SK-N-SH treated with all-trans-retinoic acid at 6 μM for 48 hours (cell line): Measurements from ENCODE around the gene CREB3L2.

ENCODE experiments used
- ATAC-seq: fragments of 200-7000 bp; cut with Tn5 transposase; 3 replicates; pipeline ENCODE4 v1.9.1; 2020; ENCODE audit warnings: mild to moderate bottlenecking, moderate library complexity
- ARNTL ChIP-seq: fragments of 450-650 bp; formaldehyde crosslinking; IDR thresholded peaks from 2 replicates; pipeline ENCODE4 v1.5.0; 2020; ENCODE audit warnings: low read depth, mild to moderate bottlenecking, moderate library complexity, borderline replicate concordance
- CSDC2 ChIP-seq: fragments of 250-450 bp; sonication (Bioruptor Pico); IDR thresholded peaks from 2 replicates; pipeline ENCODE4 v1.5.0; 2020; ENCODE audit warnings: mild to moderate bottlenecking, moderate library complexity
- ESRRG ChIP-seq: fragments of 250-450 bp; sonication (Bioruptor Pico); IDR thresholded peaks from 2 replicates; pipeline ENCODE4 v1.6.1; 2021; ENCODE audit warnings: mild to moderate bottlenecking
- OSR1 ChIP-seq: fragments of 250-450 bp; sonication (Bioruptor Pico); IDR thresholded peaks from 2 replicates; pipeline ENCODE4 v1.8.0; 2022; ENCODE audit warnings: moderate library complexity, mild to moderate bottlenecking, inconsistent platforms
- PPARA ChIP-seq: fragments of 250-450 bp; sonication (Bioruptor Pico); IDR thresholded peaks from 2 replicates; pipeline ENCODE4 v1.5.0; 2020; ENCODE audit warnings: mild to moderate bottlenecking, borderline replicate concordance
- RARB ChIP-seq: fragments of 250-450 bp; sonication (Bioruptor Pico); IDR thresholded peaks from 2 replicates; pipeline ENCODE4 v1.8.0; 2021; ENCODE audit warnings: mild to moderate bottlenecking, moderate library complexity
- SNAI2 ChIP-seq: fragments of 250-450 bp; sonication (Bioruptor Pico); IDR thresholded peaks from 2 replicates; pipeline ENCODE4 v1.5.0; 2020; ENCODE audit warnings: mild to moderate bottlenecking, moderate library complexity
- TCF4 ChIP-seq: fragments of 250-450 bp; sonication (Bioruptor Pico); IDR thresholded peaks from 2 replicates; pipeline ENCODE4 v1.8.0; 2021; ENCODE audit warnings: mild to moderate bottlenecking, moderate library complexity, borderline replicate concordance
- ZC3H10 ChIP-seq: fragments of 250-450 bp; sonication (Bioruptor Pico); IDR thresholded peaks from 2 replicates; pipeline ENCODE4 v1.5.1; 2021; ENCODE audit warnings: mild to moderate bottlenecking, moderate library complexity
- ZFP3 ChIP-seq: fragments of 250-450 bp; sonication (Bioruptor Pico); IDR thresholded peaks from 2 replicates; pipeline ENCODE4 v1.5.0; 2020; ENCODE audit warnings: mild to moderate bottlenecking, moderate library complexity
- ZNF565 ChIP-seq: fragments of 450-650 bp; formaldehyde crosslinking; conservative IDR thresholded peaks from 2 replicates; pipeline ENCODE4 v1.5.0; 2020; ENCODE audit warnings: low read depth, mild to moderate bottlenecking, moderate library complexity
- ZNF8 ChIP-seq: fragments of 450-650 bp; formaldehyde crosslinking; IDR thresholded peaks from 2 replicates; pipeline ENCODE4 v1.5.0; 2020; ENCODE audit warnings: mild to moderate bottlenecking, moderate library complexity
- TF ChIP-seq, protein P1 (sequence below): fragments of 250-450 bp; sonication (Bioruptor Pico); IDR thresholded peaks from 2 replicates; pipeline ENCODE4 v1.5.1; 2020; ENCODE audit warnings: low read depth, mild to moderate bottlenecking, moderate library complexity
- TF ChIP-seq, protein P2 (sequence below): fragments of 250-450 bp; sonication (Bioruptor Pico); IDR thresholded peaks from 2 replicates; pipeline ENCODE4 v1.5.0; 2020; ENCODE audit warnings: mild to moderate bottlenecking, moderate library complexity
- TF ChIP-seq, protein P3 (sequence below): fragments of 250-450 bp; sonication (Bioruptor Pico); IDR thresholded peaks from 2 replicates; pipeline ENCODE4 v1.8.0; 2021; ENCODE audit warnings: low read depth, mild to moderate bottlenecking, moderate library complexity, borderline replicate concordance
- TF ChIP-seq, protein P4 (sequence below): fragments of 250-450 bp; sonication (Bioruptor Pico); IDR thresholded peaks from 2 replicates; pipeline ENCODE4 v1.5.1; 2021; ENCODE audit warnings: mild to moderate bottlenecking, moderate library complexity

The CREB3L2 gene

DNA sequence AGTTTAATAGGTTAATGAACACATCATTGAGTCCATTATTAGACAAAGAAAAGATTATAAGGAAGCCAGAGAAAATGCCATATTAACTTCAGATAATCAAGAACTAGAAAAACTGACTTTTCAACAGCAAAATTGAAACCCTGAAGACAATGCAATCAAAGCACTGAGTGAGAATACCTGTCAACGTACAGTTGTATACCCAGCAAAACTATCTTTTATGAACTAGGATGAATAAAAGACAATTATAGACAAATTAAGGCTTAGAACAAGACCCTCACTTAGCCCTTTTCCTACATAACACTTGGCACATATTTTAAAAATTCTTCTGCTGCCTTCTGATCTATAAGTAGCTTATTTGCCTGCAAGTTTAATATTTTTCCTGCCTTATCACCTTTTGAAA lies 136.1 kb downstream of the CREB3L2 start:
- TF ChIP-seq CSDC2 (CRISPR knock-in tag) = no peak
- no peak for TF ChIP-seq TCF4 (CRISPR knock-in tag)
- TF ChIP-seq RARB (CRISPR knock-in tag) = no peak
- TF ChIP-seq, protein P1, sequence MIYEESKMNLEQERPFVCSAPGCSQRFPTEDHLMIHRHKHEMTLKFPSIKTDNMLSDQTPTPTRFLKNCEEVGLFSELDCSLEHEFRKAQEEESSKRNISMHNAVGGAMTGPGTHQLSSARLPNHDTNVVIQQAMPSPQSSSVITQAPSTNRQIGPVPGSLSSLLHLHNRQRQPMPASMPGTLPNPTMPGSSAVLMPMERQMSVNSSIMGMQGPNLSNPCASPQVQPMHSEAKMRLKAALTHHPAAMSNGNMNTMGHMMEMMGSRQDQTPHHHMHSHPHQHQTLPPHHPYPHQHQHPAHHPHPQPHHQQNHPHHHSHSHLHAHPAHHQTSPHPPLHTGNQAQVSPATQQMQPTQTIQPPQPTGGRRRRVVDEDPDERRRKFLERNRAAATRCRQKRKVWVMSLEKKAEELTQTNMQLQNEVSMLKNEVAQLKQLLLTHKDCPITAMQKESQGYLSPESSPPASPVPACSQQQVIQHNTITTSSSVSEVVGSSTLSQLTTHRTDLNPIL (CRISPR knock-in tag) = no peak
- ATAC-seq = no peak

DNA sequence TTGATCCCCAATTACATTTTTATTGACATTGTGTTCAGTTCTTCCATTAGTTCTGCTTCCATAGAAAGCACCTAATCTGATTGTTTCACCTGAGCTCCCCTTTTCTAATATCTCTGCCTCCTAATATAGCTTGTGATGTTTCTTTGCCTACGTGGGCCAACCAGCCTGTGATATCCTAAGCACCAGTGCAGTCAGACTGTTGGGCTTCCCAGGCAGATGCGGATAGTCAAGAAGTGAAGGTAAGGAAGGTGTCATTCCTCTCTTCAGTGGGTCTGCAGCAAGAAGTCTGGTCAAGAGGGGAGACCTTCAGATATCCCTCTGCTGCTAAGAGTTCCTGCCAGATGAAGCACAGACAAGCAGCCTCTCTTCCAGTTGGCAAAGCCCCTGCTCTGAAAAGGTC lies 138.9 kb downstream of the CREB3L2 start:
- TF ChIP-seq, protein P2, sequence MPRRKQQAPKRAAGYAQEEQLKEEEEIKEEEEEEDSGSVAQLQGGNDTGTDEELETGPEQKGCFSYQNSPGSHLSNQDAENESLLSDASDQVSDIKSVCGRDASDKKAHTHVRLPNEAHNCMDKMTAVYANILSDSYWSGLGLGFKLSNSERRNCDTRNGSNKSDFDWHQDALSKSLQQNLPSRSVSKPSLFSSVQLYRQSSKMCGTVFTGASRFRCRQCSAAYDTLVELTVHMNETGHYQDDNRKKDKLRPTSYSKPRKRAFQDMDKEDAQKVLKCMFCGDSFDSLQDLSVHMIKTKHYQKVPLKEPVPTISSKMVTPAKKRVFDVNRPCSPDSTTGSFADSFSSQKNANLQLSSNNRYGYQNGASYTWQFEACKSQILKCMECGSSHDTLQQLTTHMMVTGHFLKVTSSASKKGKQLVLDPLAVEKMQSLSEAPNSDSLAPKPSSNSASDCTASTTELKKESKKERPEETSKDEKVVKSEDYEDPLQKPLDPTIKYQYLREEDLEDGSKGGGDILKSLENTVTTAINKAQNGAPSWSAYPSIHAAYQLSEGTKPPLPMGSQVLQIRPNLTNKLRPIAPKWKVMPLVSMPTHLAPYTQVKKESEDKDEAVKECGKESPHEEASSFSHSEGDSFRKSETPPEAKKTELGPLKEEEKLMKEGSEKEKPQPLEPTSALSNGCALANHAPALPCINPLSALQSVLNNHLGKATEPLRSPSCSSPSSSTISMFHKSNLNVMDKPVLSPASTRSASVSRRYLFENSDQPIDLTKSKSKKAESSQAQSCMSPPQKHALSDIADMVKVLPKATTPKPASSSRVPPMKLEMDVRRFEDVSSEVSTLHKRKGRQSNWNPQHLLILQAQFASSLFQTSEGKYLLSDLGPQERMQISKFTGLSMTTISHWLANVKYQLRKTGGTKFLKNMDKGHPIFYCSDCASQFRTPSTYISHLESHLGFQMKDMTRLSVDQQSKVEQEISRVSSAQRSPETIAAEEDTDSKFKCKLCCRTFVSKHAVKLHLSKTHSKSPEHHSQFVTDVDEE (CRISPR knock-in tag) = no peak
- TF ChIP-seq PPARA (CRISPR knock-in tag) = no peak
- TF ChIP-seq ZNF565 = no peak
- TF ChIP-seq, protein P3, sequence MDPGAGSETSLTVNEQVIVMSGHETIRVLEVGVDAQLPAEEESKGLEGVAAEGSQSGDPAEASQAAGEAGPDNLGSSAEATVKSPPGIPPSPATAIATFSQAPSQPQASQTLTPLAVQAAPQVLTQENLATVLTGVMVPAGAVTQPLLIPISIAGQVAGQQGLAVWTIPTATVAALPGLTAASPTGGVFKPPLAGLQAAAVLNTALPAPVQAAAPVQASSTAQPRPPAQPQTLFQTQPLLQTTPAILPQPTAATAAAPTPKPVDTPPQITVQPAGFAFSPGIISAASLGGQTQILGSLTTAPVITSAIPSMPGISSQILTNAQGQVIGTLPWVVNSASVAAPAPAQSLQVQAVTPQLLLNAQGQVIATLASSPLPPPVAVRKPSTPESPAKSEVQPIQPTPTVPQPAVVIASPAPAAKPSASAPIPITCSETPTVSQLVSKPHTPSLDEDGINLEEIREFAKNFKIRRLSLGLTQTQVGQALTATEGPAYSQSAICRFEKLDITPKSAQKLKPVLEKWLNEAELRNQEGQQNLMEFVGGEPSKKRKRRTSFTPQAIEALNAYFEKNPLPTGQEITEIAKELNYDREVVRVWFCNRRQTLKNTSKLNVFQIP (CRISPR knock-in tag) = no peak
- no peak for TF ChIP-seq CSDC2 (CRISPR knock-in tag)
- TF ChIP-seq ZNF8 (CRISPR knock-in tag) = no peak
- TF ChIP-seq, protein P4, sequence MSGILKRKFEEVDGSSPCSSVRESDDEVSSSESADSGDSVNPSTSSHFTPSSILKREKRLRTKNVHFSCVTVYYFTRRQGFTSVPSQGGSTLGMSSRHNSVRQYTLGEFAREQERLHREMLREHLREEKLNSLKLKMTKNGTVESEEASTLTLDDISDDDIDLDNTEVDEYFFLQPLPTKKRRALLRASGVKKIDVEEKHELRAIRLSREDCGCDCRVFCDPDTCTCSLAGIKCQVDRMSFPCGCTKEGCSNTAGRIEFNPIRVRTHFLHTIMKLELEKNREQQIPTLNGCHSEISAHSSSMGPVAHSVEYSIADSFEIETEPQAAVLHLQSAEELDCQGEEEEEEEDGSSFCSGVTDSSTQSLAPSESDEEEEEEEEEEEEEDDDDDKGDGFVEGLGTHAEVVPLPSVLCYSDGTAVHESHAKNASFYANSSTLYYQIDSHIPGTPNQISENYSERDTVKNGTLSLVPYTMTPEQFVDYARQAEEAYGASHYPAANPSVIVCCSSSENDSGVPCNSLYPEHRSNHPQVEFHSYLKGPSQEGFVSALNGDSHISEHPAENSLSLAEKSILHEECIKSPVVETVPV = no peak
- TF ChIP-seq ZC3H10 (CRISPR knock-in tag) = no peak
- no peak for TF ChIP-seq ESRRG (CRISPR knock-in tag)
- no peak for TF ChIP-seq ZFP3 (CRISPR knock-in tag)
- ATAC-seq = no peak

DNA sequence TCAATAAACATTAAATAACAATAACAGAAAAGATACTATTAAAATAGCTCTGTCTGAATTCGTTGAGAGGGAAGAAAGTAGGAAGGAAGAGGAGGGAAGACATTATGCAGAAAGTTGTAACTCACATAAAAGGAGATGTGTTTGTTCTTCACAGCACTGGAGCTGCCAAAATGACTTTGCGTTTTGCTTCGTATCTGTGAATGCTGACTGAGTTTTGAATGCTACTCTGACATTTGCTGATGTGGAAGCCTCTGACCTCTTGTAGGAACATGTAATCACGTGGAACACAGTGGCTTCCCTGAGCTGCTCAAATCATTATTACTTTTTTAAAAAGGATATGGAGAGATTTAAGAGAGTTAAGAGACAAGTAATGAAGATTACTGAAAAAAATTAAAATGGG lies 139.5 kb downstream of the CREB3L2 start:
- TF ChIP-seq ZC3H10 (CRISPR knock-in tag) = no peak
- TF ChIP-seq SNAI2 (CRISPR knock-in tag) = no peak
- TF ChIP-seq RARB (CRISPR knock-in tag) = no peak
- no peak for TF ChIP-seq ZNF565
- no peak for TF ChIP-seq OSR1
- TF ChIP-seq, protein P3 (CRISPR knock-in tag) = no peak
- TF ChIP-seq TCF4 (CRISPR knock-in tag) = no peak
- TF ChIP-seq CSDC2 (CRISPR knock-in tag) = no peak
- TF ChIP-seq ZNF8 (CRISPR knock-in tag) = no peak
- no peak for TF ChIP-seq ARNTL (CRISPR knock-in tag)
- TF ChIP-seq, protein P2 (CRISPR knock-in tag) = no peak
- TF ChIP-seq, all 23 proteins: peak for 0

More for the DNA sequence above, 139.5 kb downstream of the CREB3L2 start:
- ATAC-seq = no peak
